Astrocyte of the cerebellum (primary cell): ENCODE measurements around the gene CFAP91.

Experiments used
- DNase-seq: peaks from one replicate; pipeline ENCODE4 v3.0.0-alpha.2; 2011; ENCODE audit warnings: low read depth
- H3K4me3 ChIP-seq: 2 replicates; pipeline ENCODE4 v1.5.1; 2011; ENCODE audit warnings: mild to moderate bottlenecking, low read depth, low read length, moderate library complexity
- CTCF ChIP-seq: IDR thresholded peaks from 2 replicates; pipeline ENCODE4 v1.5.1; 2012; ENCODE audit warnings: low read length, low read depth, moderate library complexity, mild to moderate bottlenecking; ENCODE audit errors: missing control alignments
- in situ Hi-C: cut with HindIII; loops from 2 replicates; pipeline ENCODE4 v1.10.0; 2017; ENCODE audit warnings: low sequenced_read_pairs

The CFAP91 gene

GRCh38 chr3:119697394-119697793 lies 5.4 kb upstream of the CFAP91 start:
- in situ Hi-C loops: no loop called here
- no peak for TF ChIP-seq CTCF
- H3K4me3 ChIP-seq: no peak overlapping the region
- DNase-seq: no peak

GRCh38 chr3:119700269-119700919 lies 2.4 kb upstream of the CFAP91 start:
- no peak overlapping the region for H3K4me3 ChIP-seq
- TF ChIP-seq CTCF: no peak
- DNase-seq: no peak
- in situ Hi-C loops: no loop called here

- in situ Hi-C loops: no loop called here
- no peak overlapping the region for H3K4me3 ChIP-seq
- no peak for TF ChIP-seq CTCF
- DNase-seq: no peak
Observed at GRCh38 chr3:119700920-119701734, 1.7 kb upstream of the CFAP91 start.

GRCh38 chr3:119703820-119704531 lies 1.2 kb downstream of the CFAP91 start:
- in situ Hi-C loops: no loop called here
- no peak for DNase-seq
- no peak for TF ChIP-seq CTCF
- H3K4me3 ChIP-seq: no peak overlapping the region

GRCh38 chr3:119715105-119715504 lies 12.3 kb downstream of the CFAP91 start:
- H3K4me3 ChIP-seq: no peak overlapping the region
- no peak for TF ChIP-seq CTCF
- no peak for DNase-seq
- in situ Hi-C loops: no loop called here

GRCh38 chr3:119716998-119717397 lies 14.2 kb downstream of the CFAP91 start:
- DNase-seq: no peak
- TF ChIP-seq CTCF: no peak
- in situ Hi-C loops: no loop called here
- H3K4me3 ChIP-seq: no peak overlapping the region
